C1 segment of cervical spinal cord (tissue), 14 donors: ENCODE results near the gene ISCA1.

ENCODE experiments used
- DNase-seq, 14 donors: peaks; one replicate each; lab custom pipeline; 2025; lab: John Stamatoyannopoulos, UW

ISCA1 gene

DNA sequence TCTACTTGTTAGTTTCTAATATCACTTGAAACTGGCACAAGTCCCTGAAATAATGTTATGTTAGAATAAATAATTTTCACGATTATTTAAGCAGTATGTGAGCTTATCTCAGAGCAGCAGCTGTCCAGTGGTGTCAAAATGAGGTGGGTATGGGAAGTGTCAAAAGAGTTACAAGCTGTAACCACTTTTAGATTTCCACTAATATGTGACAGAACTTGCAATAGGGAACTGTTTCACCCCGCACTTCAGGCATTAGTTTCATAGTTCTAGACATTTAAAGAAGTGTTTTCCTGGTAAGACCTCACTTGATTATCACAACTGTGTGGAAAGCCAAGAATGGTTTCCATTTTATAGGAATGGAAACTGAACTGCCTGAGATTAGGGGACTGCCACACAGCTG is 2.9 kb upstream of the ISCA1 start:
- DNase-seq = no peak

DNA sequence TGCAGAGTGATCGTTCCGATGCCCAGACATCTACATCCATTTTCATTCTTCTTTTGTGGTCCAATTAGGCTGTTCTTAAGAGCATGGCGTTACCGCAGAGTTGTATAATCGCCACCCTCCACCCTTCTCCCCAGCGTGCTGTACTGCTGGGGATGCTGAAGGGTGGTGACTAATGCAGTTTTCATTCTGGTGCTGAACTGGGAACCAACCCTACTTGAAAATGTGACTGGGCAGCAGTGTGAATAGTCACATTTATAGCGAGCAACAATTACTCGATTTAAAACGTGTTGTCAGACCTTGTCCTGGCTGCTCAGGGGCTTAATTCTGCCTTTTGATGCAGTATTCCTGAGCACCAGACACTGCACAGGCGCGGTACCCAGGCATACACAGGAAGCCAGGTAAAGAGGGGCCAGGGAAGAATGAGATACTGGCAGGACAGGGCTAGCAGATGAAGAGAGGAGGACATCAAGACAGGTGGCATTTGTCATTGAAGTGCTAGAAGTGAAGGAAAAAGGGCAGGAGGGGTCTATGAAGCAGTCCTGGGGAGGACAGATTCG is 719 bp upstream of the ISCA1 start:
- peak in 3 of 14 donors; percentile 56 to 71 (median 67) for DNase-seq

DNA sequence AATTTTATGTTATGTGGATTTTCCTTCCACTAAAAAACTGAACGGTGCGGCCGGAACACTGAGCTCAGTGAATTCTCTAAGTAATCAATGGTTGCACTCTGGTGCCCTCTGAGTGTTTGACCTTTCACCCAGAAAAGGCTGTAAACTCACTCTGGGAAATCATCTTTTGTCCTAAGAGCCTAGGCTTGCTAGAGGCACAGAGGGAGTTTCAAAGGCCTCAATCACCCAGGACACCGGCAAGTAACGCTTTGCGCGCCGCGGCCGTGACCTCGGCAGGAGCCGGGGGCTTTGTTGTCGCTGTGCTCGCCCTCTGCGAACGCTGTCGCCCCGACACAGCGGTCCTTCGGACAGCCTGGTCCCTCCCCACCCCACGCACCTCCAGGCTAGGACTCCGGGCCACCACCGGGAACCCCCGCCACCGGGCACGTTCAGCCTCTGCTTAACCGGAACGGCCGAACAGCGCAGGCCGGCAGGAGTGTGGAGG is 703 bp downstream of the ISCA1 start:
- peak in 1 of 14 donors; percentile 79 for DNase-seq

DNA sequence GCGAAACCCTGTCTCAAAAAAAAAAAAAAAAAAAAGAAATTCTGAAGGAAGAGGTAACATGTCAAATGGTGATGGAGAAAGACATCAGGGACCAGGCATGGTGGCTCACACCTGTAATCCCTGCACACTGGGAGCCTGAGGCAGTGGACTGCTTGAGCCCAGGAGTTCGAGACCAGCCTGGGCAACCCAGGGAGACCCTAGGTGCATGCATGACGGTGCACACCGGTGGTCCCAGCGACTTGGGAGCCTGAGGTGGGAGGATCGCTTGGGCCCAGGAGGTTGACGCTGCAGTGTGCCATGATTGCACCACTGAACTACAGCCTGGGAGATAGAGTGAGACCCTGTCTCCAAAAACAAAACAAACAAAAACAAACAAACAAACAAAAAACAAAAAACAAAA is 1.8 kb downstream of the ISCA1 start:
- no peak for DNase-seq

DNA sequence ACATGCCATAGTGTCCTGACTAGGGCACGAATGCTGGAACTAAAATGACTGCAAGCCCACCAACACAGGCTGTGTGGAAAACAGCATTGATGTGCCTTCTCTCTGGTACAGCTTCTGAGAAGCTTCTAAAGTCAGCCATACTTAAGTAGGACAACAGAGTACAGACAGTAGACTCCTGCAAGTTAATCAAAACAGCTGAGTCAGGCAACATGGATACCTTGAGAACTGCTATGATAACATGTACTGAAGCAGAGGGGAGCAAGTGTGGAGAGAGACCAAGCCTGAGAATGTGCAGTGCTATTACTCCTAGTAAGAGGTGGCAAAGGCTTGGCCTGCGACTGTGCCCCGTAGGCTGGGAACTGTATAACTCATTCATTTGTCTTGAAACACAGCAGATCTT is 2.5 kb downstream of the ISCA1 start:
- DNase-seq = no peak

DNA sequence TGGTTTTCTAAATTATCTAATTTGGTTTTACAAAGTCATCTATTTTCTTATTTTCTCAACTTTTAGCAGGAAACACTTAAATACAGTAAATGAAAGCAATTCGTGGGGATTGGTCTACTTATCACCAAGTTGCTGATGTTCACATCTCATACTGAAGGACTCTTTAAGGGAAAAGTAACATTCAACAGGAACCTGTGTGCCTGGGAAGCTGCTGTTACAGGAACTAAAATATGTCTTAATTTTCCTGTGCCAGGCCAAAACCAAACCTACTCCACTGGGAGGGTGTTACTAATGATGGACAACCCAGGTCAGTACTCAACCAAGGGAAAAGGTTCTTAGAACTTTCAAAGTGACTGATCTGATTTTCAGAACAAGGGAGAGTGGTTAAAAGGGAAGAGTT is 5.3 kb downstream of the ISCA1 start:
- DNase-seq = no peak

DNA sequence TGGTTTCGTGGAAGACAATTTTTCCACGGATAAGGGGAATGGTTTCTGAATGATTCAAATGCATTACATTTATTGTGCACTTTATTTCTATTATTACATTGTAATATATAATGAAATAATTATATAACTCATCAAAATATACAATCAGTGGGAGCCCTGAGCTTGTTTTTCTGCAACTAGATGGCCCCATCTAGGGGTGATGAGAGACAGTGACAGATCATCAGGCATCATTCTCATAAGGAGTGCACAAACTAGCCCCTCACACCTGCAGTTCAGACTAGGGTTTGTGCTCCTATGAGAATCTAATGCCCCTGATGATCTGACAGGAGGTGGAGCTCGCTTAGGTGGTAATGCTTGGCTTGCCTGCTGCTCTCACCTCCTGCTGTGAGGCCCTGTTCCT is 6.4 kb downstream of the ISCA1 start:
- DNase-seq = no peak

DNA sequence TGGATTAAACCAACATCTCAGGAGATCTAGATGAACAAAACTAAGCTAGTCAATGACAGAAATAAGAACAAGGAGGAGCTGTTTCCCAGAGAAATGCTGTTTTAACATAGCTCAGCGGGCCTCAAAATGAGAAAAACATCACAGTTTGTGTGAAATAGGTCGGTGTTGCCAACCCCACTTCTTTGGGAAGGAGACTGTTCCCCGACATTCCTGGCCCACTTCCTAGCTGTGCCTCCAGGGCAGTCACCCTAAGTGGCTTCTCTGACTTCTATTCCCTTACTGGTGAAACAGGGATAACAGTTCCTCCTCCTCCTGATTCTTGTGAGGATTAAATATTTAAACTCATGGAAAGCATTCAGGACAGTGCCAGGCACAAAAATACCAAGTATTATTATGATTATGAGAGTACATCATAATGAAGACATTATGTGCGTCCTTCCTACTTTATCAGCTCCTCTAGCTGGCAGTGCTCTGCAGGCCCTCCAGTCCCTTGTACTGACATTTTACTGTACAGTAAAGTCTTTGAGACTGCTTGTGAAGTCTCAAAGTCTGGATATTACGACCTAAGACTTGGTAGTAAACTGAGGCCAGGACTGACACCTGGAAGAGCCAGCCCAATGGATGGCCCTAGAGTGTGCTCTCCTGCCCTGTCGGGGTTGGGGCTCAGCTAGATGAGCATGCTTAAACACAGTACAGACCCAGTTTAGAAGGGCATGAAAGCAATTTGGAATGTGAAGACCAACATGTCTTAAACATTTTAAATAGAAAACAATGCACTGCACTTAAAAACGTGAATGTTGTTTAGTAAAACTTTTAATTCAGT is 7.3 kb downstream of the ISCA1 start:
- DNase-seq = no peak

DNA sequence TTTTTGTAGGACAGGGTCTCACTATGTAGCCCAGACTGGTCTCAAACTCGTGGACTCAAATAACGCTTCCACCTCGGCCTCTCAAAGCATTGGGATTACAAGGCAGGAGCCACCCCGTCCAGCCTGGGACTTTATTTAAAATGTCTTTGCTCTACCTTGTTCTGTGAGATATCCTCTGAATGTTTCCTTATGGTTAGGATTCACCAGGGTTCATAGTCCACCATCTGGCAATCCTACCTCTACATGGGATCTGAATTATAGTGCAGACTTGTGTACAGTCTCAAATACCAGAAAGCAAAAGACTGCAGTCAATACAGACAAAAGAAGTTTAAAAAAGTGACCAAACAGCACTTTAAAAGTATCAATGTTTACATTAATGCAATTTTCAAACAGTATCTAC is 10.1 kb downstream of the ISCA1 start:
- no peak for DNase-seq

DNA sequence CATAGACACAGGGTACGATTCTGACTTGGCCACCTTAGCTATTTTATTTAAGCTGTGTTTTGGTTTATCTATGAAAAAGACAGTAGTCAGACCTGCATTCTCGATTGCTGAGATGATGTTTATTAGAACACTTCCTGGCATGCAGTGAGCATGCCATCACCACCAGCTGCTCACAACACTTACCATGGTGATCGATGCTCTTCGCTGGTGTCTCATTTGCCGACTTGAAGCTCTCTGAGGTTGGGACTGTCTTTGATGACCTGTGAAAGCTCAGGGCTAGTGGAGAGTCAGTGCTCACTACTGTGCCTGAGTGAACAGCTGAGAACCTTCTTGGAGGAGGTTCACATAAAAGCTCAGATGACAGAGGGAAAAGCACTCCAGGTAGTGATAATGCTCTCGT is 18.5 kb downstream of the ISCA1 start:
- DNase-seq = no peak

DNA sequence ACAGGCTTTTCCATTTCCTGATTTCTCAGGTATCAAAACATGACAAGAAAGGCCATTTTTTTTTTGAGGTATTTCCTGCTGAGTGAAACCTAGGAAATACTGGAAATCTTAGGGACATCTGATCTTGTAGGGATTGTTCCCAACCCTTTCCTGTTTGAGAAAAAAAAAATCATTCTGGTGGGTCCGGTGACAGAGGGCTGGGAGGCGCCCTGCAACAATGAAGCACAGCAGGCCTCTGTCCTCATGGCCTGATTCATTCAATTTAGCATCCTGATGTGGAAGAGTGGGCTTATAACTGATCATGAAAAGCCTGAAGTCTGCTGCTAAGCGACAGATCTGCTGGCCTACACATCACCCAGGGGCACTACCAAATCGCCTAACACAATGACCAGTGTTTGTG is 19.8 kb downstream of the ISCA1 start:
- no peak for DNase-seq

DNA sequence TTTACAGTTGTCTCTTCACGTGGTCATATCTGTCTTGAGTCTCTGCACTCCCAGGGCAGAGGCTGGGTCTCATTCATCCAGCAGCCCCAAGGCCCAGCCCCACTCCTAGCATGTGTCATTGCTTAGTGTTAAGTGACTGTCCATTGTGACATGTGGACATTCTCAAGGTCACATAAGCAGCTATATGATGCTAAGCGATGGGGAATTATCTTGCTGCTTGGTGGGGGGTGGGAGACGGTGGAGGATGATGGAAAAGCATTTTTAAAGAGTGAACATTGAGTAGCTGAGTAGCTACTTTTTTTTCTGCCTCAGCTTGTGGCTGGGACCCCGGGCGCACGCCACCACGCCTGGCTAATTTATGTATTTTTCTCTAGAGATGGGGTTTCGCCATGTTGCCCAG is 22.8 kb downstream of the ISCA1 start, which contains the start of gene C9orf153:
Gene C9orf153, minus strand, starts transcription at position 101 of the 400 bp plus-strand sequence. CDS start 30,054 bp downstream, outside the sequence.
- no peak for DNase-seq

DNA sequence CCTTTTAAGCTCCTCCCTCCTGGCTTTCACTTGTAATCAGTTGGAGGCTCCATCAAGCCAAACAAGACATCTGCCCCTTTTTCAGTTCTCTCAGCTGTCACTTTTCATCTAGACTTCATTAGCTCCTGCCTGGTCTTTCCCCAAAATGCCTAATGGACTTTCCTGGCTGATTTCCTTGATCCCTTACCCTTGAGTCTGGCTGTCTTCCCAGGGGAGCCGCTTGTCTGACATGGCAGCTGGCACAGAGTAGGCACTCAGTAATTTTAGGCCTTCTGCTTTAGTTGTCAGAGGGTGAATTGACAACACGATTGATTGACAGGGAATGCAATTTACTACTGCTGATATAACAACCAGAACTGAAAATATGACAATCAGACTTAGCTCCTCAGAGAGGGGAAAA is 24.9 kb downstream of the ISCA1 start:
- no peak for DNase-seq

DNA sequence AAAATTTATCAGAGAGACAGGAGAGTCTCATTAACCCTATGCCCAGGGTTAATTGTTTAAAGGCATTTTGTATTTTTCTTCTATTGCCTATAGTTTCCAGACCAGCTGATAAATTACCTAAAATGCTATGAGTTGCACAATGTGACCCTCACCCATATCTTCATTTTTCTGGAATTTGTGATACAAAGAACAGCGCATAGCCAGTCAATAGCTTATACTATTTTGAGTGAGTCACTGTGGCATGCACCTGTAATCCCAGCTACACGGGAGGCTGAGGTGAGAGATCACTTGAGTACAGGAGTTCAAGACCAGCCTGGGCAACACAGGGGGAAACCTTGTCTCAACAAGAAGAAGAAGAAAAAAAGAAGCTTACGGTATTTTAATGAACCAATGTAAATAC is 25.7 kb downstream of the ISCA1 start:
- no peak for DNase-seq

DNA sequence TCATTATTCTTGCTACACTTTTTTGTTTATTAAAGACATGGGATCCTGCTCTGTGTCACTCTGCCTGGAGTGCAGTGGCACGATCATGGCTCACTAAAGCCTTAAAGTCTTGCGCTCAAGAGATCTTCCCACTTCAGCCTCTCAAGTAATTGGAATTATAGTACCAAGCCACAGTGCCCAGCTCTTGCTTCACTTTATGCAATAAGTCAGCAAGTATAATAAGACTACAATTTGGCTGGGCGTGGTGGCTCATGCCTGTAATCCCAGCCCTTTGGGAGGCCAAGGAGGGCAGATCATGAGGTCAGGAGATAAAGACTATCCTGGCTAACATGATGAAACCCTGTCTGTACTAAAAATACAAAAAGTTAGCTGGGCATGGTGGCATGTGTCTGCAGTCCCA is 28.8 kb downstream of the ISCA1 start:
- DNase-seq = no peak

DNA sequence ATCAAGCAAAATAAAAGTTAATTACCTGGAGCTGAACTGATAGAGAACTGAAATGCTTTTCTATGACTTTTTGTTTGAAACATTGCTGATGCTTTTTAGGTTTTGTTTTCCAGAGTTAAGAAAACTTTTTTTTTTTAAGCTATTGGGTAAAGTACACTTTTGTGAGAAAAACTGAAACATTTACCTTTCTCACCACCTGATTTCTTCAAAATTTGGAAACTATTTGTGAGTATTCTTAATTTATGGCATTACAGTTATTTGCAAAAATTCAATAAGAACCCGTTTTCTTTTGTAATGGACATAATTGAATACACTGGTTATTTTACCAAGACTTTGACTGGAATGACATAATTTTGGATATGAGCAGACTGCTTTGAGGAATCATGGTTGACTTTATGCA is 29.5 kb downstream of the ISCA1 start:
- no peak for DNase-seq

DNA sequence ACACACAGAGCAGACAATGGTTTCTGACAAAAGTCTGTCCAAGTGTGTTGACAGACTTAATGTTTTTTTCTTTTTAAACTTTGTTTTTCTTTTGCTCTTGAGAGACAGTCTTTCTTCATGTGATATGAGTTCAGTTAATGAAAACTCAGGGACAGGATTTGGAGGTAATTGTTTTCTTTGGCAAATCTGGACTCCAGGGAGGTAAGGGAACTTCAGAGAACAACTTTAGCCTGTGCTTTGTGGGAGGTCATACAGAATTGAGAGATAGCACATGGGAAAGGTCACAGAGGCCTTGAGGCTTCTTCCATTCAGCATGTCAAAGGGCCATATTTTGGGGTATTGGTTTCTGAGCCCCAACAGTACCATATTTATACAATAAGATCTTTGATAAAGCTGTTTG is 32.2 kb downstream of the ISCA1 start:
- no peak for DNase-seq

DNA sequence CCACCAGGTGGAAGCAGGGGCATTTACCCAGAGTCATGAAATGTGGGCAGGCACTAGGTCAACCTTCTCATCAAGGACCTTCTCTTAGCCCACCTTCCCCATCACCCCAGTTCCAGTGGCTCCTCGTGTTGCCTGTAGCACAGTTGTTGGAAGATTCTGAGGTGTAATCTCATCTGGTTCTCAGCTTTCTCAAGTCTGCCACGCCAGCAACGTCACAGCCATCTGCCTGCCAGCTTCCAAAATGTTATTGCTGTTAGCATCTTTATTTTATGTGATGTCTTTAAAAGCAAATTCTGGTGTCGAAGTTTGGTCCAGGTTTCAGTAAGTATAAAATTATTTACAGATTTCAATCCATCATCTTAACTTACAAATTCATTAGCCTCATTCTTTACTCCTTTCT is 33.6 kb downstream of the ISCA1 start:
- no peak for DNase-seq

DNA sequence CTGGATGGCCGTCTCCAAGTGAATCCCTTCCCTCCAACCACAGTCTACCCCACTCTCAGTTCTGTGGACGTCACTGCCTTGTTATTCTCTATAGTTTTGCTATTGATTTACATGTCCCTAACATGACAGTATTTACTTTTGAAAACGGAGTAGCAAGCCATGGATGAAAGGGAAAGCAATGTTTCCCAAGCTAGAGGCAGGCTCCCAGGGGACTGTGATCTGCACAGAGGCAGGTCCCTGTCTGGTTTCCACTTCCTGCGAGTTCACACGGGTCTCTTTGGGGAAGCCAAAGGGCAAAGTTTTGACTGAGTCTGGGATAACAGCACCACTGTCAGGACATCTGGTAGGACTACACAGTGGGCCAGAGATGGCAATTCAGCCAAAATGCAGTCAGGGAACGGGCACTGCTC is 35.6 kb downstream of the ISCA1 start:
- DNase-seq = peak in 3 of 14 donors; percentile 7 to 12 (median 9)

DNA sequence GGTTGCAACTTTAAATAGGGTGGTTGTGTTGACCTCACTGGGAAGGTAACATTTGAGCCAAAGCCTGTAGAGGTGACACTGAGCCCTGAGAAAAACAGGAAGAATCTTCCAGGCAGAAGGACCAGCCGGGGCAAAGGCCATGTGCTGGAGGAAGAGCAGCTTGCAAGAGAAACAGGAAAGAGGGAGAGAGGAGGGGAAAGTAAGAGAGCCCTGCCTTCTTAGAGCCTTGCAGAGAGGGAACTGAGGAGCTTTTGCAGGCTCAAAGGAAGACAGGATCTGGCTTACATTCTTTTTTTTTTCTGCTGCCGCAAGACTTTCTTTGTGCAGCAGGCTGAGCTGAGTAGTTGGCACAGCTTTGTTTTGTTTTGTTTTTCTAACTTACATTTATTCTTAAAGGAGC is 40.3 kb downstream of the ISCA1 start:
- DNase-seq = no peak

DNA sequence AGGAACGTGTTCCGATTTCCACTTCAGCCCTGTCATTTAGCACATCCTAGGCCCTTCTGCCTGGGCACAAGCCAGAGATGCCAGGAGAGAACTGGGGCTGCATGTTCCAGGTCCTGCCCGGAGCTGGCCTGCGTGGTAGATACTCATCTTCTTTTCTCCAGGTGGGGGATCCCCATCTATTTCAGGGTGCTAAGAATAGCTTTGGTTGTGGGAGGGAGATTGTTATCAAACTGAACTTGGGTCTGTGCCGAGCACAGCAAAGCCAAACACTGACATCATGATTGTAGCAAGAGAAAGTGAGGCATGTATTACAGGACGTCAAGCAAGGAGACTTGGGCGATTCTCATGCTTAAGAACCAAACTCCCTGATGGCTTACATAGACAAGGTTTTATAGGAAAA is 41.1 kb downstream of the ISCA1 start:
- DNase-seq = no peak

DNA sequence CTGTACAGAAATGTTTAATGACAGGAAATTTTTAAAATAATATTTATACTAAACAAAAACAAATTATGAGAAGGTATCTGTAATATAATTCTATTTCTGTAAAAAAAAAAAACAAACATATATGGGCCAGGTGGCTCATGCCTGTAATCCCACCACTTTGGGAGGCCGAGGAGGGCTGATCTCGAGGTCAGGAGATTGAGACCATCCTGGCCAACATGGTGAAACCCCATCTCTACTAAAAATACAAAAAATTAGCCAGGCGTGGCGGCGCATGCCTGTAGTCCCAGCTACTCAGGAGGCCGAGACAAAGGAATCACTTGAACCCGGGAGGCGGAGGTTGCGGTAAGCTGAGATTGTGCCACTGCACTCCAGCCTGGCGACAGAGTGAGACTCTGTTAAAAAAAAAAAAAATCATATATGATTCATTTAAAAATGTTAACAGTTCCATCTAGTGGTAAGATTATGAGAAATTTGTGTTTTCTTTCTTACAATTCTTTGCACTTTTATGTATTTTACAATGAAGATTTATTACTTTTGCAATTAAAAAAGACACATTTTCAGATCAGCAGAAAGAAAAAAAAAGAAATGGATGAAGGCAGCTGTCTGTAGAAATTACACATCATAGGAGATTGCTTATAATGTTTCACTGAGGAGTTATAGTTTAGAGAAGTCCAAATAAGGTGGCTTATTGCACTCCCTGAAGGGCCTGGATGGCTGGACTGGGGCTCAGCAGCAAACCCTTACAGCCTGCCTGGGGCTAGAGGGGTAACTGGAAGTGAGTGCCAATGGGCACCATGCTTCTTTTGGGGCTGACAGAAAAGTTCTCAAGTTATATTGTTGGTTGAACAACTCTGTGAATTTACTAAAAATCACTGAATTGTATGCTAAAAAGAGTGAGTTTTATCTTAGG is 43.2 kb downstream of the ISCA1 start:
- no peak for DNase-seq
